ENCODE results near the gene ETNK2.

Gene ETNK2

GRCh38 chr1:204177133-204177532 is 25.3 kb upstream of the ETNK2 start:
- DNase-seq (ENCODE audit: low spot score): no peak

GRCh38 chr1:204176049-204176448 is 24.2 kb upstream of the ETNK2 start:
- DNase-seq (ENCODE audit: low spot score): no peak

GRCh38 chr1:204174958-204175357 is 23.1 kb upstream of the ETNK2 start:
- no peak for DNase-seq (ENCODE audit: low spot score)

- no peak for DNase-seq (ENCODE audit: low spot score)
Measured at GRCh38 chr1:204172404-204173029, 20.7 kb upstream of the ETNK2 start.

DNA sequence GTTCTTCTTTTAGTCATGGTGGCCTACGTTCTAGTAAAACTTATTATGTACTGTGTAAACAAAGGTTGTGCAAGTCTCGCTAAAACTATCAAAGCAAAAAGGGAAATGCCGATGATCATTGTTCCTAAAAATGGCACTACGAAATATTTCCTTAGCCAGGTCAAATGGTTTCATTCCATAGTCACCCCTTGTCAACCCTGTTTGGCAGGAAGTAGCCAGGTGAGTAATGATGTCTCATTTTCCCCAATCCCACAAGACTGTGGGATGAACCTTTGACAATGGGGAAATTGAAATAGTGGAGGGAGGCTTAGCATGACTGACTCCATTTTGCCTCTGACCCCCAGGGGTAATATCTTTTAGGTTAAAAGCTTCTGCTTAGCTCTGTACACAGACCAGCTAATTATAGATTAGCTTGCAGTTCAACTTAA is 19.9 kb upstream of the ETNK2 start:
- no peak for DNase-seq (ENCODE audit: low spot score)

DNA sequence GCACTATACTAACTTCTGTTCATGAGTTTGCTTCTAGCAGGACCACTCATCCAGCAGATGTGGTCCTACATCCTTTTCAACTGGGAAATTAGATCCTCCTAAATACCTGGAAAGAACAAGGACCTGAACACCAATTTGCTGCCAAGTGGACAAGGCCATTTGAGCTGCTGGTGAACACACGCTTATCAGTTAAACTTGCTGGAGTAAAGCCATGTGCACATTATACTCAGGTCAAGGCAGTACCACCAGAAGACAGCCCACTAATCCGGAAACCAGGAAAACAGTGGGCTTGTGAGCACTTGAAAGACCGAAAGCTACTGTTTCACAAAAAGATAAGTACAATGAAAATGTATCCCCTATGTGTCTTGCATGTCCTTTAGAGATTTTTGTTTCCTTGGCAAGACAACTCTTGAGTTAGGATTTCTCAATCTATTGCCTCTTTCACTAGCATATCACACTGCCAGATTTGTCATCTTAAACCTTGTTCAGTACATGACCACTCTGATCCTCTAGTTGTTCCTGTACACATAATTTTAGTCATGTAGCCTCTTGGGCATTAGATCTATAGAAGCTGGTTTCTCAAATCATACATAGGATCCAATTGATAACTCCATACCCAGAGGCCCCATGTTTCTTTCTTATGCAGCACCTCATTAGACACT is 18.8 kb upstream of the ETNK2 start:
- DNase-seq (ENCODE audit: low spot score): no peak

GRCh38 chr1:204169858-204170257 is 18.0 kb upstream of the ETNK2 start:
- no peak for DNase-seq (ENCODE audit: low spot score)

GRCh38 chr1:204167730-204168129 is 15.9 kb upstream of the ETNK2 start:
- DNase-seq (ENCODE audit: low spot score): no peak

DNA sequence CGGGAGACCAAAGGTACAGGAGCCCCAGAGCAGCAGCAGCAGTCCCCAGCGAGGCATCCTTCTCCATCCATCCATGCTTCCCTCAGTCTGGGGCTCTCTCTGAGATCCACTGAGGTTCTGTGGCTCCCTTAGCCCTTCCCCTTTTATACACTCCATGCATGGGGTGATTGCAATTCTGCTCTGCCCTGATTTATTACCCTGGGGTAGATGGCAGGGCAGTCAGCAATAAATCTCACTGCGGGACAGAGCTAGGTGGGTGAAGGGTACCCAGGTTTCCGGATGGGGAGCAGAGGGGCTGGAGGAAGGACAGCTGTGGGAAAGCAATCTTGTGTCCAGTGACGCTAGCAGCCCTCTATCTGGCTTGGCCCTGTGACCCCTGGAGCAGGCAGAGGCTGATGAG is 14.4 kb upstream of the ETNK2 start, which contains the start of gene REN:
REN (minus strand) TSS at position 119 of the 400 bp plus-strand sequence; CDS start at position 75, 44 bp downstream.
- DNase-seq (ENCODE audit: low spot score): no peak

DNA sequence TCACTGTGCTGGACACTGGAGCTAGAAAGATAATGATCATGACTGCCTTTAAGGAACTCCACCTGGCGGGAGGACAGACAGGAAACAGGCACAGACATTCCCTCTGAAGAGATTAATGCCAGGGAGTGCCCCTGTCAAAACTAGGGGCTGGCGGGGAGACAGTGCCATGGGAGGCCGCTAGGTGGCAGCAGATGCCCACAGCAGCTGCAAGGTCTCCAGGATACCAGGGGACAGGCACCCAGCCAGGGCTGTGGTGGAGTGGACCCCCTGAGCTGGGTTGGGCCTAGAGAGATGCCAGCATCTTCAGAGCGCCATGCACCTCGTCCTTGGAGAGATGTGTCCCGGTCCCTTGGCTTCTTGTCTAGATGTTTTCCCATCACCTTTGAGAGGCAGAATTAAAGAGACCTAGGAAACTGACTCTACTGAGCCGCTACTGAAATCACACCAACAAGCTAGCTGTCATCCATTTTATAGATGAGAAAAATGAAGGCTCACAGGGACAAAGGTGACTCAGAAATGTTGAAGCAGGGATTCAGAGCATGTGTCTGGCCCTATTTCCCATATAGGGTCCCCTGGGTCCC is 10.7 kb upstream of the ETNK2 start:
- peak; percentile 87 for DNase-seq (ENCODE audit: low spot score)

DNA sequence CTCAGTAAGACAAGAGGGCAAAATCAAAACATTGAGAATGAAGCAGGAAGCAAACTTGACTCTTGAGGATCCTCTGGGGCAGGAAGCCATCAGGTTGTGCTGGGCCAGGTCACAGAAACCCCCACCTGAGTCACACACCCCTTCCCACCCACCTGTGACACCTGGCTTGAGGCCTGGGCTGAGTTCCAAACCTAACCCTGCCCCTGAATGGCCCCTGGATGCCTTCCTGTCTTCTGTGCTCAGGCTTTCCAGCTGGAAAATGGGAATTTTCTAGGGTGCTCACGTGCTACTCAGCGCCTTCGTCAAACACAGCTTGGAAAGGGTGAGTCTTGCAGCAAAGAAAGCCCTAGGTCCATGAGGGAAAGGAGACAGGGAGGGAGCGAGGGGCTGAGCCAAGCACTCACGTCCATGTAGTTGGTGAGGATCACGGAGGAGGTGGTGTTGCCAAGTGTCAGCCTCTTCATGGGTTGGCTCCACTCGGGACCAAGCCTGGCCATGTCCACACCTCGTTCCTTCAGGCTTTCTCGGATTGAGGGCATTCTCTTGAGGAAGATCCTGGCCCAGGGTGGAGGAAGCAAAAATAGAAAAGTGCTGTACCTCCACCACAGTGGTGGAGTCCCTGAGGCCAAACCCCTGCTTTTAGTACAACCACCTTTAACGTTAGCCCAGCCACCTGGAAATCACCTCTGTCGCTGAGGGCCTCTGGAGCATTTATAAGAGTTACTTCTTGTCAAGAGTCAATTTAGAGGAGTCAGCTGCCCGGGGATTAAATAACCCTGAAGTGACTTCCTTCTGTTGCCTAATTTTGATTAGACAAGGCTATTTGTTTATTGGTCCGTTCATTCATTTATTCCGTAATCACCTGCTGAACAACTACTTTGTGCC is 10.0 kb upstream of the ETNK2 start:
- DNase-seq (ENCODE audit: low spot score): no peak

- no peak for DNase-seq (ENCODE audit: low spot score)
Measured at GRCh38 chr1:204157962-204158361, 6.1 kb upstream of the ETNK2 start.

- DNase-seq (ENCODE audit: low spot score): no peak
Measured at GRCh38 chr1:204155881-204156280, 4.0 kb upstream of the ETNK2 start.

DNA sequence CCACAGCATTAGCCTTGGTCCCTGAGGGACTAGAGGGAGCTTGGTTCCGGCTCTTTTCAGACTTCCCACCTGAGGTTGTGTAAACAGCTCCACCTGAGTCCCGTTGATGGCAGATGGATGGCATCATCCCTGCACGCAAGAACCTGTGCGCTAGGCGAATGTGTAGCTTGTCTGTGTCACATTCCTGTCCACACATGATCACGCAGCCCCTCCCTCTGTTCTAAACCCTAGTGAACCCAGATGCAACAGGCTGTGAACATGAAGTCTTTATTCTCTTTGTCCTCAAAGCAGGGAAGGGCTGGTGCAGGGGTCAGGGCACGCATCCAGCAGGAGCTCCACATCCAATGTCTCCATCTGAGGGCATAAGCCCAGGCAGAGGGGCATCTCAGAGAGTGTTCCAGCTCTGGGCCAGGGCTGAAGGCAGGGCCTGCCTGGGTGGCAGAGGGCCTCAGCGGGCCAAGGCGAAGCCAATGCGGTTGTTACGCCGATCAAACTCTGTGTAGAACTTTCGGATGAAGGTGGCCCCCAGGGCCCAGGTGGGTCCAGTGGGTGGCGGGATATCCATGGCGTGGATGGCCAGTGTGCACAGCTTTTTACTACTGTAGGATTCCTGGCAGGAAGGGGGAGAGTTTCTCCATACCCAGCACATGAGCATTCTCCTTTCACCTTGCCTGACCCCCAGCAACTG is 2.9 kb upstream of the ETNK2 start:
- DNase-seq (ENCODE audit: low spot score): no peak

GRCh38 chr1:204153667-204154066 is 1.8 kb upstream of the ETNK2 start:
- no peak for DNase-seq (ENCODE audit: low spot score)

DNA sequence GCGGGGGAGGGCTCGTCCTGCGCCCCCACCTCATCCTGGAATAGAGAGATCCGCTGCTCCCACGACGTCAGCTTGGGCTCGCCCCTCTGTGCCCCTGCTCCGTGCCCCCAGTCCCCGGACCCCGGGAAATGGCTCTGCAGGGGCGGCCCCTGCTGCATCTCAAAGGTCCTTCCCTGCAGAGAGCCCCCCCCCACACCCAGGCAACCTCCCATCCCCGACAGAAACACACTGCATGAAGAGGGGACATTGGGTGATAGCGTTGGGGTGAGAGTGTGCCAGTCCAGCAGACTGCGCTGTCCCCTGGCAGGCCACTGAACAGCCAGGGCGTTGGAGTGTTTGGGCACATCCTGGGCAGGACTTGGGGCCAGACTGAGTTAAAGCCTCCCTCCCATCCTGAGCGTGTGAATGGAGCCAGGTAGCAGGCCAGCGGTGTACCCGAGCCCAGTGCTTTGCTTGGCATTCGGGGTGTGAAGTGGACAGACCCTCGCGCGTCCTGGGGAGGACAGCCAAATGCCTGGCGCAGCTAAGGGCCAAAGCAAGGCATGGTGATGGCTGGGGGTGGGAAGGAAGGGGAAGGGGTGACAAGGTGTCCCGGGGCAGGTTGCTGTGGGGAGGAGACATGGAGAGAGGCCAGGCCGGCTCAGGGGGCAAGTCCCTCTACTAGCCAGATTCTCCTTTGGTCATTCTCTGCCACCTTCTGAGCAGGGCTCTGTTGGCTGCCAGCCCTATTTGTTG is 633 bp upstream of the ETNK2 start:
- no peak for DNase-seq (ENCODE audit: low spot score)

DNA sequence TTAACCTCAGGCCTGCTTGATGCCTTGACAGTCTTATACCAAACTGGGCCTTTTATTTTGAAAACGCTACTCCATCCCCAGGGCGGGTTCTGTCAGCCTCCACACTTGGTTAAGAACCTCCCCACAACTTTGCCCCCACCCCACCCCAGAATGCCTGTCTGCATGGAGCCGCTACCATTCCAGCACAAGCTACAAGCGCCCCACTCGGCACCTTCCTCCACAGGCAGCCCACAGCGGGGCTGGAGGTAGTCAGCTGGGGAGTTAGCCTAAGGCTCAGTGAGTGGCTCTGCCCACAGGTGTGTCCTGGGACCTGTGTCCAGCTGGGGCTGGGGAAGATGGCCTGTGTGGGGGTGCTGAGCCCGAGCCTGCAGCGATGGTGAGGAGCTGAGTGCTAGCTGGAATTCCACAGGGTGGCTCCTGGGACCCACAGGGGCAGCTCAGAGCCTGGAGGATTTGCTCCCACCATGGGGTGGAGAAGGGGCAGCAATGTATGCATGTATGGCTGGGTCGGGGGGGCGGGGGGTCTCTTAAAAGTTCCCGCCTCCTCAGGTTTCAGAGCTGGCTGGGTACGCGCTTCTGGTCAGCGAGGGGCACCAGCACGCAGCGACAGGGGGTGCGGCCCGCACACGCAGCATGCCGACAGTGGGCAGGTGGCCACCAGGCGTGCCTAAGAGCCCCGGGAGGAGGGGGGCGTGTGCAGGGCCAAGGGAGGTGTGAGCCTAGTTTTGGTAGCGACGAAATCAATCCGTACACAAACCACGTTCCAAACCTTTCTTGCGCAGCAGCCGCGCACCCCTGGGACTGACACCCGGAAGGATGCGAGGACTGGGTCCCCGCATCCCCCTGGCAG is 917 bp downstream of the ETNK2 start:
- no peak for DNase-seq (ENCODE audit: low spot score)

- DNase-seq (ENCODE audit: low spot score): no peak
Measured at GRCh38 chr1:204149635-204150565, 1.9 kb downstream of the ETNK2 start.

DNA sequence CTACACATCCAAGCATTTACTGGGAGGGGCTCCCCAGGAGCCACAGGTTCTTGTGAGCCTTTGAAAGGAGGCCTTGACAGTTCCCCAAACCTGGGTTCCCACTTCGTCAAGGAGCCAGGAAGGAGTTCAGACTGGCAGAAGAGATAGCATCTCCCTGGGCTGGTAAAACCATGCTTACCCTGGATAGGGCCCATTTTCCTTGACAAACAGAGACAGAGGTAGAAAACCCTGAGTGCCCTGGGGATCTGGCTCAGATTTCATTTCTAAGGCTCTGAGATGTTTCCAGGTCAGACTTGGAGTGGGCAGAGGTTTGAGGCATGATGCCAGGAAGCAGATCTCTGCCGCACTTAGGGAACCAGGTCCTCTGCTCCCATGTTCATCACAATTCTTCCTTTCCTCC is 2.7 kb downstream of the ETNK2 start:
- no peak for DNase-seq (ENCODE audit: low spot score)

Data from hepatic stellate cell (primary cell).